OCI-LY3 (cell line): ENCODE measurements around the gene P2RX6.

Experiments
- CTCF ChIP-seq: fragments of 200-600, 300-600 bp; sonication (generic); IDR thresholded peaks from 2 replicates; pipeline ENCODE4 v1.5.1; 2014; ENCODE audit warnings: antibody characterized with exemption, low read length, low read depth
- EZH2phosphoT487 ChIP-seq: fragments of 200-600 bp; shearing (Covaris generic); IDR thresholded peaks from 2 replicates; pipeline ENCODE4 v1.6.1; 2018; ENCODE audit warnings: antibody characterized with exemption, mixed run types, low read depth

- TF ChIP-seq CTCF (no peak), EZH2phosphoT487 (no peak)
These were observed 13.6 kb downstream of the P2RX6 start for GRCh38 chr22:21028277-21029251.
